Panc1 (cell line): Measurements from ENCODE around the gene SRSF5. TPM values are rescaled to one million over a fixed set of nuclear protein-coding genes. Genes with fewer than 3 reads are reported as not detected.

Experiments
- ATAC-seq: fragments of 200-7000 bp; cut with Tn5 transposase; 2 replicates; pipeline ENCODE4 v1.9.1; 2020; ENCODE audit warnings: mild to moderate bottlenecking, moderate library complexity
- BruUV-seq: library from RNA; stranded (reverse); fragments of 400-500 nt; replicated peaks from 2 replicates; lab custom pipeline; 2021; lab: Mats Ljungman, UMichigan
- CTCF ChIA-PET: fragments of 300-600 bp; sonication (Branson Sonifier 250); formaldehyde crosslinking; loops from one replicate; lab custom pipeline; 2022; ENCODE audit warnings: antibody characterized with exemption; lab: Charles Lee
- POLR2A ChIA-PET: fragments of 300-600 bp; sonication (Branson Sonifier 250); formaldehyde crosslinking; loops from one replicate; lab custom pipeline; 2022; ENCODE audit warnings: antibody characterized with exemption; lab: Charles Lee
- DNase-seq: peaks from one replicate; pipeline ENCODE4 v3.0.0-alpha.2; 2010; ENCODE audit warnings: low read depth, low spot score
- H3K27ac ChIP-seq: 2 replicates; pipeline ENCODE4 v1.5.1; 2011; ENCODE audit warnings: mild to moderate bottlenecking, low read length, inconsistent platforms
- H3K27me3 ChIP-seq: fragments of 200-500 bp; sonication (Bioruptor generic); 2 replicates; pipeline ENCODE4 v1.6.0; 2014; ENCODE audit warnings: low read length, inconsistent platforms; ENCODE audit not compliant: control insufficient read depth, insufficient read depth
- H3K36me3 ChIP-seq: fragments of 200-500 bp; sonication (Bioruptor generic); 2 replicates; pipeline ENCODE4 v1.5.1; 2014; ENCODE audit warnings: inconsistent platforms, mild to moderate bottlenecking, low read length, moderate library complexity; ENCODE audit not compliant: control insufficient read depth, insufficient read depth
- H3K4me1 ChIP-seq: 2 replicates; pipeline ENCODE4 v1.5.1; 2011; ENCODE audit warnings: inconsistent platforms, mild to moderate bottlenecking, low read length, moderate library complexity; ENCODE audit not compliant: control insufficient read depth, insufficient read depth
- H3K4me3 ChIP-seq, 2 experiments: 2 replicates each; pipeline ENCODE4 v1.5.1; 2011 to 2012; ENCODE audit warnings: low read depth in 2 of 2, low read length in 2 of 2, mild to moderate bottlenecking in 2 of 2, inconsistent platforms in 1 of 2, moderate library complexity in 1 of 2
- H3K9me3 ChIP-seq: fragments of 200-500 bp; sonication (Bioruptor generic); 2 replicates; pipeline ENCODE4 v1.5.1; 2014; ENCODE audit warnings: low read depth, mild to moderate bottlenecking, inconsistent platforms, low read length, moderate library complexity; ENCODE audit not compliant: control insufficient read depth, insufficient read depth
- POLR2AphosphoS5 ChIP-seq: IDR thresholded peaks from 2 replicates; pipeline ENCODE4 v1.6.1; 2012; ENCODE audit warnings: mild to moderate bottlenecking, low read depth, low read length, moderate library complexity
- REST ChIP-seq, 2 experiments: IDR thresholded peaks; 2 replicates each; pipeline ENCODE4 v1.6.1; 2011 to 2012; ENCODE audit warnings: low read depth in 2 of 2, control low read depth in 1 of 2, low read length in 1 of 2, mild to moderate bottlenecking in 1 of 2, moderate library complexity in 1 of 2; ENCODE audit not compliant: insufficient read depth in 1 of 2
- SIN3A ChIP-seq: IDR thresholded peaks from 2 replicates; pipeline ENCODE4 v1.6.1; 2012; ENCODE audit warnings: low read depth, mild to moderate bottlenecking, low read length, moderate library complexity, borderline replicate concordance; ENCODE audit not compliant: insufficient read depth
- TCF7L2 ChIP-seq: IDR thresholded peaks from 2 replicates; pipeline ENCODE4 v1.6.1; 2011; ENCODE audit warnings: mild to moderate bottlenecking, low read depth, low read length, inconsistent platforms
- in situ Hi-C: cut with HindIII; loops from 2 replicates; pipeline ENCODE4 v1.10.0; 2016; ENCODE audit warnings: low sequenced_read_pairs, low pct_unique_long_range_greater_than_20kb
- intact Hi-C: fragments of 100-400 bp; cut with micrococcal nuclease; formaldehyde crosslinking; loops from one replicate; pipeline ENCODE4 v1.10.0; 2022; ENCODE audit not compliant: unreplicated experiment
- total RNA-seq: library from RNA; stranded (reverse); gene quantifications from one replicate; pipeline ENCODE4 v1.2.1, GENCODE V29; 2021; ENCODE audit not compliant: unreplicated experiment
- TF ChIP-seq, protein P1 (sequence below): fragments of 450-650 bp; IDR thresholded peaks from 2 replicates; pipeline ENCODE4 v1.5.1; 2017; ENCODE audit warnings: mild to moderate bottlenecking

Gene SRSF5
- total RNA-seq, 1 experiment from 2014 or later = 154 TPM

- in situ Hi-C loops = no loop called here
- no peaks in the 10 kb centered on the region for H3K36me3 ChIP-seq
- TF ChIP-seq TCF7L2 = no peak
- no peak for TF ChIP-seq REST (IDR thresholded peaks at IDR 0.05; ENCODE audit: insufficient read depth in 1 of 2, low read depth in 2 of 2, low read length in 1 of 2)
- no peak for TF ChIP-seq SIN3A
- no peak for TF ChIP-seq POLR2AphosphoS5
- TF ChIP-seq, protein P1, sequence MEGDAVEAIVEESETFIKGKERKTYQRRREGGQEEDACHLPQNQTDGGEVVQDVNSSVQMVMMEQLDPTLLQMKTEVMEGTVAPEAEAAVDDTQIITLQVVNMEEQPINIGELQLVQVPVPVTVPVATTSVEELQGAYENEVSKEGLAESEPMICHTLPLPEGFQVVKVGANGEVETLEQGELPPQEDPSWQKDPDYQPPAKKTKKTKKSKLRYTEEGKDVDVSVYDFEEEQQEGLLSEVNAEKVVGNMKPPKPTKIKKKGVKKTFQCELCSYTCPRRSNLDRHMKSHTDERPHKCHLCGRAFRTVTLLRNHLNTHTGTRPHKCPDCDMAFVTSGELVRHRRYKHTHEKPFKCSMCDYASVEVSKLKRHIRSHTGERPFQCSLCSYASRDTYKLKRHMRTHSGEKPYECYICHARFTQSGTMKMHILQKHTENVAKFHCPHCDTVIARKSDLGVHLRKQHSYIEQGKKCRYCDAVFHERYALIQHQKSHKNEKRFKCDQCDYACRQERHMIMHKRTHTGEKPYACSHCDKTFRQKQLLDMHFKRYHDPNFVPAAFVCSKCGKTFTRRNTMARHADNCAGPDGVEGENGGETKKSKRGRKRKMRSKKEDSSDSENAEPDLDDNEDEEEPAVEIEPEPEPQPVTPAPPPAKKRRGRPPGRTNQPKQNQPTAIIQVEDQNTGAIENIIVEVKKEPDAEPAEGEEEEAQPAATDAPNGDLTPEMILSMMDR = no peak
- H3K9me3 ChIP-seq = no peaks in the 10 kb centered on the region
- no peaks in the 10 kb centered on the region for H3K27me3 ChIP-seq
- ChIA-PET POLR2A (no interaction called here), CTCF (no interaction called here)
- no TSS peak for BruUV-seq
- H3K4me3 ChIP-seq = no peak overlapping the region
- intact Hi-C loops = loop anchor here (10.0 kb wide), 1 partner anchor 503 kb away; no protein-coding TSS in a partner anchor
- DNase-seq (no peak), ATAC-seq (no peak)
- no peaks in the 10 kb centered on the region for H3K4me1 ChIP-seq
- no peak overlapping the region for H3K27ac ChIP-seq
Observed at GRCh38 chr14:69811227-69811867, 44.4 kb downstream of the SRSF5 start.

GRCh38 chr14:69811868-69812252 is 44.9 kb downstream of the SRSF5 start:
- Histone ChIP-seq H3K4me3 (no peak overlapping the region), H3K36me3 (no peaks in the 10 kb centered on the region), H3K27me3 (no peaks in the 10 kb centered on the region), H3K9me3 (no peaks in the 10 kb centered on the region), H3K4me1 (no peaks in the 10 kb centered on the region), H3K27ac (no peak overlapping the region)
- ChIA-PET POLR2A (no interaction called here), CTCF (no interaction called here)
- no peak for ATAC-seq
- DNase-seq = no peak
- intact Hi-C loops = loop anchor here (10.0 kb wide), 1 partner anchor 503 kb away; no protein-coding TSS in a partner anchor
- no TSS peak for BruUV-seq
- TF ChIP-seq, protein P1 = no peak
- TF ChIP-seq POLR2AphosphoS5 (no peak), SIN3A (no peak), TCF7L2 (no peak), REST (IDR thresholded peaks at IDR 0.05; ENCODE audit: insufficient read depth in 1 of 2, low read depth in 2 of 2, low read length in 1 of 2) (no peak)
- in situ Hi-C loops = no loop called here
